Psoas muscle (tissue), 8 donors: ENCODE measurements around the gene TMEM30A. TPM values are rescaled to one million over a fixed set of nuclear protein-coding genes. Genes with fewer than 3 reads are reported as not detected.
A peak's percentile ranks its signal among the peaks of the same experiment; 100 is the strongest.

Experiments
- ATAC-seq, 4 donors: fragments of 200-7000 bp; cut with Tn5 transposase; one replicate each; pipeline ENCODE4 v1.9.1; 2020; ENCODE audit warnings: moderate library complexity in 3 of 4, mild to moderate bottlenecking in 2 of 4
- DNase-seq, 2 donors: peaks; one replicate each; pipeline ENCODE4 v3.0.0-alpha.2; 2020
- H3K27ac ChIP-seq: fragments of 200-600 bp; one replicate; pipeline ENCODE4 v1.8.0; 2022
- H3K27me3 ChIP-seq, 3 donors: fragments of 200-600 bp in 1 of 3; one replicate each; pipeline versions ENCODE4 v1.6.1 to v1.8.0; 2013 to 2022; ENCODE audit warnings: low read length in 2 of 3, mild to moderate bottlenecking in 2 of 3, moderate library complexity in 1 of 3; ENCODE audit not compliant: insufficient read depth in 3 of 3
- H3K36me3 ChIP-seq, 2 donors: fragments of 200-600 bp in 1 of 2; one replicate each; pipeline versions ENCODE4 v1.6.1 to v1.8.0; 2013 to 2022; ENCODE audit warnings: low read depth in 1 of 2, mild to moderate bottlenecking in 1 of 2, moderate library complexity in 1 of 2; ENCODE audit not compliant: insufficient read depth in 1 of 2
- H3K4me1 ChIP-seq: fragments of 200-600 bp; one replicate; pipeline ENCODE4 v1.8.0; 2022
- H3K4me3 ChIP-seq: fragments of 200-600 bp; one replicate; pipeline ENCODE4 v1.8.0; 2022; ENCODE audit warnings: mild to moderate bottlenecking
- H3K9me3 ChIP-seq: fragments of 200-600 bp; one replicate; pipeline ENCODE4 v1.8.0; 2022
- CTCF ChIP-seq: fragments of 200-600 bp; IDR thresholded peaks from one replicate; pipeline ENCODE4 v1.8.0; 2022; ENCODE audit warnings: antibody characterized with exemption
- WGBS, 3 donors: extraction: QIAGEN DNeasy Blood & Tissue Kit; methylation state at CpG; one replicate each; pipeline versions ENCODE4 v1.1.6 to v1.1.7; 2013; 5-methylcytosine and 5-hydroxymethylcytosine counted together
- intact Hi-C, 2 donors: fragments of 100-400 bp; cut with DNase I; formaldehyde crosslinking; loops; one replicate each; pipeline versions ENCODE4 v1.11.0 to v1.14.2; 2022
- polyA plus RNA-seq, 3 donors: library from polyadenylated mRNA; stranded (reverse); fragments of 200-250 nt; gene quantifications; one replicate each; pipeline ENCODE4 v1.2.3, GENCODE V29; 2013
- total RNA-seq, 4 donors: library from RNA; stranded (reverse); fragmentation: NEBNext Ultra II Directional in 2 of 4; extraction: Animal tissue kit (Norgen Biotek cat#: 25700) in 2 of 4; gene quantifications; one replicate each; pipeline versions ENCODE4 v1.2.1 to v1.2.4, GENCODE V29; 2021 to 2023
- donor health status: healthy with polysubstance abuse.
- donor health status: DM: no; HTN: no; CAD: no; lungs with moderate emphysema.
- donor health status: Bipolar disorder and iron deficiency.
- donor health status: healthy.
- donor health status: DM: yes; HTN: yes; CAD: no.
- donor health status: DM: no; HTN: no; CAD: no.
- donor health status: DM: no; HTN: no; CAD: no.
- donor health status: DM: yes; HTN: yes; CAD: no.

The TMEM30A gene
- total and polyA plus RNA-seq, 7 donors = 18.7 to 52.6 (median 37.6) TPM

GRCh38 chr6:75305573-75305972, 21.0 kb upstream of the TMEM30A start:
- H3K27me3 ChIP-seq = no peaks in the 10 kb centered on the region
- peaks cover 3 to 22% of the 10 kb centered on the region in 2 donors for H3K36me3 ChIP-seq
- 64 to 73% (median 64%) methylated on average over 5 of the region's 5 CpGs for WGBS, 3 donors
- intact Hi-C loops = loop anchor here in 1 of 2 donors (5.0 kb wide), 1 partner anchor 52 kb away; no protein-coding TSS in a partner anchor
- ATAC-seq (peak in 1 of 4 donors; percentile 16), DNase-seq (no peak)
- no peak overlapping the region for H3K4me3 ChIP-seq
- no peaks in the 10 kb centered on the region for H3K9me3 ChIP-seq
- H3K27ac ChIP-seq = no peak overlapping the region
- H3K4me1 ChIP-seq = peaks cover 5% of the 10 kb centered on the region
- TF ChIP-seq CTCF = no peak

- no peak for TF ChIP-seq CTCF
- 94 to 96% (median 95%) methylated on average over 3 of the region's 3 CpGs for WGBS, 3 donors
- no peak for DNase-seq
- Histone ChIP-seq H3K9me3 (no peaks in the 10 kb centered on the region), H3K27ac (no peak overlapping the region), H3K27me3 (no peaks in the 10 kb centered on the region), H3K36me3 (peaks cover 3 to 11% of the 10 kb centered on the region in 2 donors), H3K4me3 (no peak overlapping the region), H3K4me1 (peaks cover 11% of the 10 kb centered on the region)
- intact Hi-C loops = loop anchor here in 1 of 2 donors (5.0 kb wide), 1 partner anchor 200 kb away; no protein-coding TSS in a partner anchor
- ATAC-seq = no peak
Observed at GRCh38 chr6:75302280-75302679, 17.7 kb upstream of the TMEM30A start.

- peaks cover 3 to 11% of the 10 kb centered on the region in 2 donors for H3K36me3 ChIP-seq
- H3K27me3 ChIP-seq = no peaks in the 10 kb centered on the region
Observed at GRCh38 chr6:75301537-75301936, 16.9 kb upstream of the TMEM30A start.

GRCh38 chr6:75301088-75301487, 16.5 kb upstream of the TMEM30A start:
- Histone ChIP-seq H3K27ac (no peak overlapping the region), H3K27me3 (no peaks in the 10 kb centered on the region), H3K4me1 (peaks cover 11% of the 10 kb centered on the region), H3K4me3 (no peak overlapping the region), H3K36me3 (peaks cover 3 to 11% of the 10 kb centered on the region in 2 donors), H3K9me3 (no peaks in the 10 kb centered on the region)
- ATAC-seq = no peak
- no peak for TF ChIP-seq CTCF
- DNase-seq = no peak
- WGBS, 3 donors = 87 to 95% (median 94%) methylated on average over 2 of the region's 2 CpGs
- intact Hi-C loops = loop anchor here in 1 of 2 donors (5.0 kb wide), 1 partner anchor 201 kb away; no protein-coding TSS in a partner anchor

More at GRCh38 chr6:75301537-75301936, 16.9 kb upstream of the TMEM30A start:
- no peak for ATAC-seq
- H3K4me1 ChIP-seq = peaks cover 11% of the 10 kb centered on the region
- no peak overlapping the region for H3K27ac ChIP-seq
- no peaks in the 10 kb centered on the region for H3K9me3 ChIP-seq
- no peak overlapping the region for H3K4me3 ChIP-seq
- no peak for DNase-seq
- TF ChIP-seq CTCF = no peak
- intact Hi-C loops = loop anchor here in 1 of 2 donors (5.0 kb wide), 1 partner anchor 201 kb away; no protein-coding TSS in a partner anchor

GRCh38 chr6:75300531-75300855, 15.9 kb upstream of the TMEM30A start:
- peak overlapping the region; percentile 5 for H3K27ac ChIP-seq
- 28 to 47% (median 34%) methylated on average over 1 of the region's 1 CpG for WGBS, 3 donors
- H3K9me3 ChIP-seq = no peaks in the 10 kb centered on the region

More at GRCh38 chr6:75300531-75300855, 15.9 kb upstream of the TMEM30A start:
- peaks cover 11% of the 10 kb centered on the region for H3K4me1 ChIP-seq
- ATAC-seq (no peak), DNase-seq (no peak)
- peaks cover 3 to 16% of the 10 kb centered on the region in 2 donors for H3K36me3 ChIP-seq
- intact Hi-C loops = loop anchor here in 1 of 2 donors (5.0 kb wide), 1 partner anchor 202 kb away; no protein-coding TSS in a partner anchor
- TF ChIP-seq CTCF = no peak
- H3K27me3 ChIP-seq = no peaks in the 10 kb centered on the region
- no peak overlapping the region for H3K4me3 ChIP-seq
